Heart left ventricle (tissue), 16 donors: ENCODE data around the gene AVPR1A. TPM values are rescaled to one million over a fixed set of nuclear protein-coding genes. Genes with fewer than 3 reads are reported as not detected.
"Not testable (repeated sequence)": the region's sequence is repeated elsewhere in the genome, so short reads cannot be mapped to it uniquely, and the experiment has no call there.

ENCODE experiments used
- ATAC-seq, 4 donors: fragments of 200-7000 bp; cut with Tn5 transposase; one replicate each; pipeline ENCODE4 v1.9.1; 2020 to 2022; ENCODE audit warnings: moderate library complexity in 4 of 4, mild to moderate bottlenecking in 3 of 4, moderate number of reproducible peaks in 1 of 4
- DNase-seq, 5 donors: peaks; one replicate each; pipeline ENCODE4 v3.0.0-alpha.2; 2020
- H3K27ac ChIP-seq, 12 donors: fragments of 200-600 bp; sonication (generic) in 4 of 12; one replicate each; pipeline versions ENCODE4 v1.5.0 to v1.8.0; 2016 to 2022; ENCODE audit warnings: mild to moderate bottlenecking in 2 of 12
- H3K27me3 ChIP-seq, 9 donors: fragments of 200-600 bp; sonication (generic) in 2 of 9; one replicate each; pipeline versions ENCODE4 v1.5.1 to v1.8.0; 2016 to 2022; ENCODE audit warnings: mild to moderate bottlenecking in 3 of 9
- H3K36me3 ChIP-seq, 9 donors: fragments of 200-600 bp; sonication (generic) in 2 of 9; one replicate each; pipeline versions ENCODE4 v1.5.0 to v1.8.0; 2018 to 2022; ENCODE audit warnings: mild to moderate bottlenecking in 2 of 9
- H3K4me1 ChIP-seq, 12 donors: fragments of 200-600 bp; sonication (generic) in 4 of 12; one replicate each; pipeline versions ENCODE4 v1.5.0 to v1.8.0; 2016 to 2022; ENCODE audit warnings: mild to moderate bottlenecking in 3 of 12
- H3K4me3 ChIP-seq, 12 donors: fragments of 200-600 bp; sonication (generic) in 4 of 12; one replicate each; pipeline versions ENCODE4 v1.5.0 to v1.8.0; 2017 to 2022; ENCODE audit warnings: mild to moderate bottlenecking in 9 of 12, moderate library complexity in 4 of 12
- H3K9me3 ChIP-seq, 12 donors: fragments of 200-600 bp; sonication (generic) in 4 of 12; one replicate each; pipeline versions ENCODE4 v1.5.0 to v1.8.0; 2016 to 2022; ENCODE audit warnings: mild to moderate bottlenecking in 1 of 12
- POLR2A ChIP-seq, 2 donors: fragments of 450-650 bp; IDR thresholded peaks; one replicate each; pipeline ENCODE4 v1.6.1; 2017; ENCODE audit warnings: antibody characterized with exemption in 2 of 2, mild to moderate bottlenecking in 2 of 2, moderate library complexity in 2 of 2
- WGBS, 4 donors: extraction: QIAGEN DNeasy Blood & Tissue Kit in 2 of 4; methylation state at CpG; one replicate each; pipeline versions ENCODE4 v1.1.5 to v1.1.7; 2013 to 2018; 5-methylcytosine and 5-hydroxymethylcytosine counted together
- intact Hi-C, 10 donors: fragments of 100-400 bp; cut with DNase I; formaldehyde crosslinking; loops; one replicate each; pipeline versions ENCODE4 v1.11.1 to v1.14.2; 2022
- long read RNA-seq, 3 donors: library from polyadenylated mRNA; unstranded; transcript quantifications; one replicate each; pipeline ENCODE4 v2.0.0, GENCODE V29; 2020 to 2021
- polyA plus RNA-seq, 2 donors: library from polyadenylated mRNA; stranded (reverse); fragments of 200-250 nt; gene quantifications; one replicate each; pipeline ENCODE4 v1.2.3, GENCODE V29; 2013
- total RNA-seq, 9 donors: library from RNA; depleted of rRNA in 2 of 9; stranded (reverse); fragments of >200 nt in 2 of 9; fragmentation: NEBNext Ultra II Directional in 3 of 9; extraction: Animal tissue kit (Norgen Biotek cat#: 25700) in 3 of 9; gene quantifications; one replicate each; pipeline versions ENCODE4 v1.1.0 to v1.2.4, GENCODE V29; 2016 to 2023
- TF ChIP-seq, protein P1 (sequence below), 12 donors: fragments of 200-600 bp; sonication (generic) in 4 of 12; IDR thresholded peaks; one replicate each; pipeline versions ENCODE4 v1.5.0 to v1.8.0; 2018 to 2022; ENCODE audit warnings: antibody characterized with exemption in 12 of 12, mild to moderate bottlenecking in 5 of 12
- donor health status: ischemic (EF 13 %, LVEDD 7.1; RV severe dilation, severe dysfunction).
- donor health status: healthy with polysubstance abuse.
- donor health status: DM: no; HTN: yes; CAD: no.
- donor health status: DM: no; HTN: no; CAD: no.
- donor health status: ischemic (EF 25% LVEDD 6.9; RV normal size, moderate dysfunction).
- donor health status: ischemic (EF 25% LVEDD 5.7; RV mildly dilated, moderate dysfunction).
- donor health status: healthy.
- donor health status: DM: yes; HTN: yes; CAD: no.
- donor health status: ischemic (EF 35%, LVEDD 5.7; RV mildly dilated, moderate dysfunction).
- donor health status: nonischemic (EF 11% LVEDD 7.7; RV severe dilation, severe dysfunction).
- donor health status: DM: yes; HTN: yes; CAD: no.
- donor health status: PGD.
- donor health status: ischemic (EF 29% LVEDD 5.4; RV normal size, mild dysfunction).
- donor health status: nonischemic (EF 23%, LVEDD 6.1; RV moderate dilation, normal function).

Gene AVPR1A
- total RNA-seq = 1 to 10 TPM in 7 of 9 donors, under 1 TPM in 2; 0.79 to 4.6 (median 2.4) TPM
- 1 to 10 TPM in 1 of 2 donors, under 1 TPM in 1; 0.69 to 3.1 TPM for polyA plus RNA-seq
- long read RNA-seq, donor 1, full-length matches to known transcripts = 1 of 1 reads
- long read RNA-seq, donor 1, partial matches to known transcripts = 0 of 1 reads
- long read RNA-seq, donor 1, other reads (novel, unspliced or antisense) = 0 of 1 reads
- long read RNA-seq, donor 2, full-length matches to known transcripts = 2 of 2 reads
- long read RNA-seq, donor 2, partial matches to known transcripts = 0 of 2 reads
- long read RNA-seq, donor 2, other reads (novel, unspliced or antisense) = 0 of 2 reads
- long read RNA-seq, donor 3 = 0 reads

DNA sequence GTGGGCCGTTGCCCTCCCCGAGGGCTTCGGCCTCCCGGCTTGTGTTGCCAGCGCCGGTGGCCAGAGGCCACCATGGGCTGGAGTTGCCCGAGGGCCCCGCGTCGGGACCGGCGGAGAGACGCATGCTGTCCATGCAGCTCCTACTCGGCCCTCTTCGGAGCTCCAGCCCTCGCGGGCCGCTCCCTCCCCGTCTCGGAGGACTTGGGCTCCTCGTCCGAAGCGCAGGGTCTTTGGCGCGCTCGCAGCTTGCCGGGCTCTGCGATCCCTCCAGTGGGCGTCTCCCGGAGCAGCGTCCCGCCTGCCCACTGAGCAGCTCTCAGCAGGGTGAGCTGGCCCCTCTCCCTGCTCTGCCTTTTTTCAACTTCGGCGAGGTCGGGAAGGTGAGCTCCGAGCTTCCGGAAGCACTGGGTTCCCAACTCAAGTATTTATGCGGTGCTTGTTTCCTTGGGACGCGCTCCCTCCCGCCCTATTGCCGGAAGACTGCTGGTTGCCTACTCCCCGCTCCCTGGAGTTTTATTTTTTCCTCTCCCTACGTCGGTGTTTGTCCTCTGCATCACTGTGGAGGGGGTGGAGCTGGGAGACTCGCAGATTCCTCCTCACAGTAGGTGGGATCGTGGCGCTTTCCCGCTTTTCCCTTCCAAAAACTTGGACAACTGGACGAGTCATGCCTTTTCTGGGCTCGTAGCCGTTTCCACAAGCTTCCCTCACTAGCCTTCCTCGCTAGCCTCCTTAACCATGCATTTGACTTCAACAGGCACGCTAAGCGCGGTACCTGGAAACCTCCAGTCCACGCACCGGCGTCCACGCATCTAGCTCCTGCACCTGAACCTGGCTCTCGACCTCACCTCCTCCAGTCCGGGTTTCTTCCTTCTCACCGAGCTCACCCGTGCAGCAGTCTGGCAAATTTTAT is at the start of gene AVPR1A:
Gene AVPR1A (minus strand): TSS at position 489 of the 910 bp plus-strand sequence. CDS start 365 bp downstream, at position 124.
- H3K9me3 ChIP-seq = no peaks in the 10 kb centered on the region
- intact Hi-C loops = loop anchor here in 2 of 10 donors (5.0 to 10.0 kb wide), 2 partner anchors 154 to 301 kb away; no protein-coding TSS in a partner anchor
- peaks cover 0 to 29% (median 11%) of the 10 kb centered on the region in 12 donors for H3K4me1 ChIP-seq
- TF ChIP-seq, protein P1, sequence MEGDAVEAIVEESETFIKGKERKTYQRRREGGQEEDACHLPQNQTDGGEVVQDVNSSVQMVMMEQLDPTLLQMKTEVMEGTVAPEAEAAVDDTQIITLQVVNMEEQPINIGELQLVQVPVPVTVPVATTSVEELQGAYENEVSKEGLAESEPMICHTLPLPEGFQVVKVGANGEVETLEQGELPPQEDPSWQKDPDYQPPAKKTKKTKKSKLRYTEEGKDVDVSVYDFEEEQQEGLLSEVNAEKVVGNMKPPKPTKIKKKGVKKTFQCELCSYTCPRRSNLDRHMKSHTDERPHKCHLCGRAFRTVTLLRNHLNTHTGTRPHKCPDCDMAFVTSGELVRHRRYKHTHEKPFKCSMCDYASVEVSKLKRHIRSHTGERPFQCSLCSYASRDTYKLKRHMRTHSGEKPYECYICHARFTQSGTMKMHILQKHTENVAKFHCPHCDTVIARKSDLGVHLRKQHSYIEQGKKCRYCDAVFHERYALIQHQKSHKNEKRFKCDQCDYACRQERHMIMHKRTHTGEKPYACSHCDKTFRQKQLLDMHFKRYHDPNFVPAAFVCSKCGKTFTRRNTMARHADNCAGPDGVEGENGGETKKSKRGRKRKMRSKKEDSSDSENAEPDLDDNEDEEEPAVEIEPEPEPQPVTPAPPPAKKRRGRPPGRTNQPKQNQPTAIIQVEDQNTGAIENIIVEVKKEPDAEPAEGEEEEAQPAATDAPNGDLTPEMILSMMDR (IDR thresholded peaks at IDR 0.05) = no peak
- TF ChIP-seq POLR2A (IDR thresholded peaks at IDR 0.05) = peak in 1 of 2 donors; percentile 11
- H3K27ac ChIP-seq = peak within 1 kb of the TSS in 10 of 12 donors; percentile 16 to 69 (median 48)
- H3K36me3 ChIP-seq = no peaks in the 10 kb centered on the region
- peak; percentile 65 to 79 (median 68) for ATAC-seq
- peaks cover 18 to 76% (median 46%) of the 10 kb centered on the region in 9 donors for H3K27me3 ChIP-seq
- DNase-seq = peak; percentile 37 to 67 (median 49)
- peak within 1 kb of the TSS; percentile 3 to 61 (median 50) for H3K4me3 ChIP-seq
- 1 to 2% (median 1%) methylated on average over 32 to 64 of the region's 64 CpGs for WGBS, 4 donors

DNA sequence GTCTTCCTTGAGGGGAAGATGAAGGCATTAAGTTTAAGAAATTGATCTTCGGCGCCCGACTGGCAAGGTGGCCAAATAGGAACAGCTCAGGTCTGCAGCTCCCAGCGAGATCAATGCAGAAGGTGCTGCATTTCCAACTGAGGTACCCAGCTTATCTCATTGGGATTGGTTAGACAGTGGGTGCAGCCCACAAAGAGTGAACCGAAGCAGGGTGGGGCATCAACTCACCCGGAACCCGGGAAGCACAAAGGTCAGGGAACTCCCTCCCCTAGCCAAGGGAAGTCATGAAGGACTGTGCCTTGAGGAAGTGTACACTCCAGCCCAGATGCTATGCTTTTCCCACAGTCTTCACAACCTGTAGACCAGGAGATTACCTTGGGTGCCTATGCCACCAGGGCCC is 45.2 kb upstream of the AVPR1A start:
- intact Hi-C loops = no loop called here
- no peaks in the 10 kb centered on the region for H3K4me1 ChIP-seq
- no peak for TF ChIP-seq POLR2A (IDR thresholded peaks at IDR 0.05)
- TF ChIP-seq, protein P1 (IDR thresholded peaks at IDR 0.05) = no peak
- H3K9me3 ChIP-seq = peaks cover 0 to 9% (median 0%) of the 10 kb centered on the region in 12 donors
- no peak for DNase-seq
- WGBS, 4 donors = 83 to 89% (median 86%) methylated on average over 7 of the region's 7 CpGs
- H3K27me3 ChIP-seq = no peaks in the 10 kb centered on the region
- no peak for ATAC-seq
- no peak overlapping the region for H3K27ac ChIP-seq
- H3K36me3 ChIP-seq = no peaks in the 10 kb centered on the region
- H3K4me3 ChIP-seq = no peak overlapping the region

DNA sequence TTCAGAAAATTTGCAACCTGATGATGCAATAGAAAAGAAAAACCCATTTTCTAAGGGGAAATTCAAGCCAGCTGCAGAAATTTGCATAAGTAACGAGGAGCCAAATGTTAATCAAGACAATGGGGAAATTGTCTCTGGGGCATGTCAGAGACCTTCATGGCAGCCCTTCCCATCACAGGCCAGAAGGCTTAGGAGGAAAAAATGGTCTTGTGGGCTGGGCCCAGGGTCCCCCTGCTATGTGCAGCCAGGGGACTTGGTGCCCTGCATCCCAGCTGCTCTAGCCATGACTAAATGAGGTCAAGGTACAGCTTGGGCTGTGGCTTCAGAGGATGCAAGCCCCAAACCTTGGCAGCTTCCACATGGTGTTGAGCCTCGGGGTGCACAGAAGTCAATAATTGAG is 28.2 kb upstream of the AVPR1A start:
- ATAC-seq = no peak
- intact Hi-C loops = no loop called here
- H3K4me3 ChIP-seq = no peak overlapping the region
- H3K27ac ChIP-seq = no peak overlapping the region
- H3K9me3 ChIP-seq = peaks cover 0 to 28% (median 12%) of the 10 kb centered on the region in 12 donors
- H3K27me3 ChIP-seq = no peaks in the 10 kb centered on the region
- no peaks in the 10 kb centered on the region for H3K4me1 ChIP-seq
- DNase-seq = no peak
- 49 to 64% (median 61%) methylated on average over 2 of the region's 2 CpGs for WGBS, 4 donors
- no peak for TF ChIP-seq POLR2A (IDR thresholded peaks at IDR 0.05)
- TF ChIP-seq, protein P1 (IDR thresholded peaks at IDR 0.05) = no peak
- no peaks in the 10 kb centered on the region for H3K36me3 ChIP-seq

DNA sequence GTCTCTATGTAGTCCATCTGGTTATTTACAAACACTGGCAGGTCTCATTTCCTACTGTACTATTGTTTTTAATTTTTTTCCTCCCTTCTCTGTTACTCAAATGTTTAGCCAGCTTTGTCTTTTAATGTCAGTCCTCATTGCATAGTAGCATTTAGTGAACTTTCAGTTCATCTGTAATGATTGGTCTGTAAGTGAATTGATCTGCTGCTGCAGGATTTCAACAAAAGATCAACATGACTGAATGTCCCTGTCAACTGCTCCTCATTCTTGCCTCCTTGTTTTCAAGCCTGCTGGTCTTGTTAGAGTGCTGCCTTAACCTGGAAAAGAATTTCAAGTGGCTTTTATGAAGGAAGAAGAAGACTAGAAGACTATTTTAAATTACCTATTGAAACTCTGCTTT is 19.3 kb upstream of the AVPR1A start:
- Histone ChIP-seq H3K27ac (no peak overlapping the region), H3K4me3 (no peak overlapping the region), H3K27me3 (peaks cover 0 to 5% (median 0%) of the 10 kb centered on the region in 9 donors), H3K36me3 (no peaks in the 10 kb centered on the region), H3K4me1 (no peaks in the 10 kb centered on the region), H3K9me3 (peaks cover 0 to 3% (median 0%) of the 10 kb centered on the region in 12 donors)
- intact Hi-C loops = no loop called here
- DNase-seq (no peak), ATAC-seq (no peak)
- TF ChIP-seq, protein P1 (IDR thresholded peaks at IDR 0.05) = no peak
- TF ChIP-seq POLR2A (IDR thresholded peaks at IDR 0.05) = no peak

DNA sequence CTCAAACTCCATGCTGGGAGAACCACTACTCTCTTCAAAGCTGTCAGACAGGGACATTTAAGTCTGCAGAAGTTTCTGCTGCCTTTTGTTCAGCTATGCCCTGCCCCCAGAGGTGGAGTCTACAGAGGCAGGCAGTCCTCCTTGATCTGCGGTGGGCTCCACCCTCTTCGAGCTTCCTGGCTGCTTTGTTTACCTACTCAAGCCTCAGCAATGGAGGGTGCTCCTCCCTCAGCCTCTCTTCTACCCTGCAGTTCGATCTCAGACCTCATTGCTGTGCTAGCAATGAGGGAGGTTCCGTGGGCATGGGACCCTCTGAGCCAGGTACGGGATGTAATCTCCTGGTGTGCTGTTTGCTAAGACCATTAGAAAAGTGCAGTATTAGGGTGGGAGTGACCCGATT is 16.7 kb upstream of the AVPR1A start:
- 73 to 93% (median 85%) methylated on average over 6 of the region's 6 CpGs for WGBS, 4 donors
- H3K27me3 ChIP-seq, H3K4me1 ChIP-seq, DNase-seq, H3K36me3 ChIP-seq, intact Hi-C loops, H3K4me3 ChIP-seq, ATAC-seq, H3K27ac ChIP-seq, H3K9me3 ChIP-seq: not testable (repeated sequence)
